A673 (cell line): Measurements from ENCODE around the gene GBGT1. TPM values are rescaled to one million over a fixed set of nuclear protein-coding genes. Genes with fewer than 3 reads are reported as not detected.

Experiments used
- BruUV-seq: library from RNA; stranded (reverse); fragments of 400-500 nt; replicated peaks from 2 replicates; lab custom pipeline; 2021; lab: Mats Ljungman, UMichigan
- CTCF ChIA-PET: fragments of 300-600 bp; sonication (Branson Sonifier 250); formaldehyde crosslinking; loops from one replicate; lab custom pipeline; 2022; ENCODE audit warnings: antibody characterized with exemption; lab: Charles Lee
- POLR2A ChIA-PET: fragments of 300-600 bp; sonication (Branson Sonifier 250); formaldehyde crosslinking; loops from one replicate; lab custom pipeline; 2022; ENCODE audit warnings: antibody characterized with exemption; ENCODE audit not compliant: low non-redundant PET; lab: Charles Lee
- DNase-seq: peaks from one replicate; pipeline ENCODE4 v3.0.0-alpha.2; 2015; ENCODE audit warnings: low spot score
- H3K27ac ChIP-seq: fragments of 200-600 bp; sonication (generic); 2 replicates; pipeline ENCODE4 v1.5.1; 2016; ENCODE audit warnings: mixed run types, low read depth, mild to moderate bottlenecking, mixed read lengths, antibody characterized with exemption, low read length; ENCODE audit not compliant: poor library complexity, severe bottlenecking
- H3K27me3 ChIP-seq: fragments of 200-600 bp; sonication (generic); replicated peaks from 2 replicates; pipeline ENCODE4 v1.6.1; 2017; ENCODE audit warnings: mixed run types, low read depth, mild to moderate bottlenecking, mixed read lengths, antibody characterized with exemption, low read length; ENCODE audit not compliant: insufficient read depth, poor library complexity
- H3K36me3 ChIP-seq: fragments of 200-600 bp; sonication (generic); 2 replicates; pipeline ENCODE4 v1.6.1; 2016; ENCODE audit warnings: mixed run types, mild to moderate bottlenecking, mixed read lengths, antibody characterized with exemption, low read length; ENCODE audit not compliant: insufficient read depth, poor library complexity, severe bottlenecking
- H3K4me1 ChIP-seq: fragments of 200-600 bp; sonication (generic); 2 replicates; pipeline ENCODE4 v1.6.1; 2017; ENCODE audit warnings: mixed run types, mild to moderate bottlenecking, mixed read lengths, antibody characterized with exemption, low read length; ENCODE audit not compliant: insufficient read depth, poor library complexity, severe bottlenecking
- H3K4me3 ChIP-seq: fragments of 200-600 bp; sonication (generic); 2 replicates; pipeline ENCODE4 v1.5.1; 2016; ENCODE audit warnings: low read depth, mixed run types, mild to moderate bottlenecking, mixed read lengths, low read length; ENCODE audit not compliant: poor library complexity, severe bottlenecking
- H3K9me3 ChIP-seq: fragments of 200-600 bp; sonication (generic); 2 replicates; pipeline ENCODE4 v1.6.1; 2016; ENCODE audit warnings: mixed run types, low read depth, mild to moderate bottlenecking, mixed read lengths, antibody characterized with exemption, low read length; ENCODE audit not compliant: poor library complexity, severe bottlenecking
- EZH2 ChIP-seq: fragments of 200-600 bp; sonication (generic); IDR thresholded peaks from 2 replicates; pipeline ENCODE4 v1.6.1; 2017; ENCODE audit warnings: borderline replicate concordance, low read depth, mild to moderate bottlenecking, mixed read lengths, antibody characterized with exemption, low read length; ENCODE audit not compliant: poor library complexity, severe bottlenecking
- intact Hi-C: fragments of 100-400 bp; cut with micrococcal nuclease; formaldehyde crosslinking; loops from one replicate; pipeline ENCODE4 v1.10.0; 2022; ENCODE audit not compliant: unreplicated experiment
- total RNA-seq: library from RNA; stranded (reverse); gene quantifications from 2 replicates; pipeline ENCODE4 v1.2.3, GENCODE V29; 2021
- TF ChIP-seq, protein P1 (sequence below): fragments of 300-800, 200-600 bp; sonication (generic); conservative IDR thresholded peaks from 2 replicates; pipeline ENCODE4 v1.5.1; 2017; ENCODE audit warnings: low read depth, mild to moderate bottlenecking, antibody characterized with exemption, low read length, moderate library complexity, mixed read lengths

Gene GBGT1
- total RNA-seq, 1 experiment from 2014 or later: 1.8 TPM

DNA sequence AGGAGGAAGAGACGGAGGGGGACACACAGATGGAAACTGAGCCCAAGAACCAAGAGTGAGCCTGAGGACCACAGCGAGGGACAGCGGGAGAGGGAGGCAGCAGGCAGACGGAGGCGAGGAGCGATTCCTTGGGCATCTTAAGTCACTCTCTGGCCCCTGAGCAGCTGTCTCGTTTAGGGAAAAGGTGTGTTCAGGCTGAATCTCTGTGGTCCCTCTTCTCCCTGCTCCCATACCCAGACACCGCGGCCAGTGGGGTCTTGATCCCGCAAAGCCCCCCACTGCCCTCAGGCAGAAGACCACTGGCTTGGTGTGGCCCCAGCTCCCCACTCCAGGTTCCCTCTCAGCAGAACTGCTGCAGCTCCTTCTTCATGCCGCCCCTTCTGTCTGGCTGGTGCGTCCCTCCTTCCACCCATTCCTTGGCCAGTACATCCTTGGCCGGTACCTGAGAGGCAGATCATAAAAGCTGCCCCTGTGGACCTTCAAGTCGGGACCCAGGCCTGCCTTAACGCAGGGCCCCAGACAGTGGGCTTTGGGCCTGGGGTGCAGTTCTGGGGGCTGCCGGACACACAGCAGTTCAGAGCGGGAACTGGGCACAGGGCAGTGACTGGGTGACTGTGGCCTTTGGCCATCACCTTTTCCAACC, 36.9 kb downstream of the GBGT1 start:
- no peaks in the 10 kb centered on the region for H3K9me3 ChIP-seq
- H3K27me3 ChIP-seq: no peaks in the 10 kb centered on the region
- H3K4me3 ChIP-seq: no peak overlapping the region
- no peak for TF ChIP-seq EZH2
- TF ChIP-seq, protein P1, sequence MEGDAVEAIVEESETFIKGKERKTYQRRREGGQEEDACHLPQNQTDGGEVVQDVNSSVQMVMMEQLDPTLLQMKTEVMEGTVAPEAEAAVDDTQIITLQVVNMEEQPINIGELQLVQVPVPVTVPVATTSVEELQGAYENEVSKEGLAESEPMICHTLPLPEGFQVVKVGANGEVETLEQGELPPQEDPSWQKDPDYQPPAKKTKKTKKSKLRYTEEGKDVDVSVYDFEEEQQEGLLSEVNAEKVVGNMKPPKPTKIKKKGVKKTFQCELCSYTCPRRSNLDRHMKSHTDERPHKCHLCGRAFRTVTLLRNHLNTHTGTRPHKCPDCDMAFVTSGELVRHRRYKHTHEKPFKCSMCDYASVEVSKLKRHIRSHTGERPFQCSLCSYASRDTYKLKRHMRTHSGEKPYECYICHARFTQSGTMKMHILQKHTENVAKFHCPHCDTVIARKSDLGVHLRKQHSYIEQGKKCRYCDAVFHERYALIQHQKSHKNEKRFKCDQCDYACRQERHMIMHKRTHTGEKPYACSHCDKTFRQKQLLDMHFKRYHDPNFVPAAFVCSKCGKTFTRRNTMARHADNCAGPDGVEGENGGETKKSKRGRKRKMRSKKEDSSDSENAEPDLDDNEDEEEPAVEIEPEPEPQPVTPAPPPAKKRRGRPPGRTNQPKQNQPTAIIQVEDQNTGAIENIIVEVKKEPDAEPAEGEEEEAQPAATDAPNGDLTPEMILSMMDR: no peak
- no peaks in the 10 kb centered on the region for H3K4me1 ChIP-seq
- no TSS peak for BruUV-seq
- CTCF ChIA-PET: no interaction called here
- no peak overlapping the region for H3K27ac ChIP-seq
- DNase-seq: no peak
- H3K36me3 ChIP-seq: no peaks in the 10 kb centered on the region
- intact Hi-C loops: loop anchor here (10.0 kb wide), 1 partner anchor 938 kb away; the partner anchor contains the start of gene BRD3
- POLR2A ChIA-PET: no interaction called here

DNA sequence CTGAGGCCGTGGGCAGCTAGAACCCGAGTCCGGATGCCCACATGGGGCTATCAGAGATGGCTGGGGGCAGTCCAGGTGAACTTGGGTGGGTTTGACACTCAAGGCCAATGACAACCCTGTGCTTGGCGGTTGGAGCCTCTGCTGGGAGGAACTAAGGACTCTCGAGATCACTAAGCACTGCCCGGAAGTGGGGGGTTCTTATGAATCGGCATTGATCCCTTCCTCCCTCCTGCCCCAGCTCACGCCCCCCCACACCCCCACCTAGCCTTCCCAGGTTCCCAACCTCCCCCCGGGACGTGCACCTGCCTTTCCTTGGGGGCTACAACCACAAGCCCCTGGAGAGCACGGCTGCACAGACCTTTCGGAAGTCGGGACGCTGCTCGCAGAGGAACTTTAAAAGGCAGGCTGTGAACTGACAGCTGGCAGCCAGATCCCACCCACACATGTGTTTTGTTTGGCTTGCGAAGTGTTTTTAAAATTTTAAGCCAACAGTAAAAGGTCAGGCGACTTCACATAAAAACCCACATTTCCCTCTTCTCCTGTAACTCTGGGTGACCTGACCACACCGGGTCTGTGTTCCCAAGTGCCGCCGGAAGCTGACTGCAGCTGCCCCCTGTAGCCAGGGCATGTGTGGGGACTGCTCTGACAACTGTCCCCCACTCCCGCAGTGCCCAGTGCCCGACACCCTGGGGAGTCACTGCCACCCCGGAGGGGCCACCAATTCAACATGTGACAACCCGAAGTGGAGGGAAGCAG, 37.6 kb downstream of the GBGT1 start:
- TF ChIP-seq EZH2: no peak
- TF ChIP-seq, protein P1: no peak
- ChIA-PET POLR2A (no interaction called here), CTCF (no interaction called here)
- Histone ChIP-seq H3K9me3 (no peaks in the 10 kb centered on the region), H3K4me1 (peaks cover 5% of the 10 kb centered on the region), H3K36me3 (no peaks in the 10 kb centered on the region), H3K27ac (no peak overlapping the region), H3K4me3 (no peak overlapping the region), H3K27me3 (no peaks in the 10 kb centered on the region)
- no peak for DNase-seq
- intact Hi-C loops: loop anchor here (10.0 kb wide), 1 partner anchor 939 kb away; the partner anchor contains the start of gene BRD3
- no TSS peak for BruUV-seq

DNA sequence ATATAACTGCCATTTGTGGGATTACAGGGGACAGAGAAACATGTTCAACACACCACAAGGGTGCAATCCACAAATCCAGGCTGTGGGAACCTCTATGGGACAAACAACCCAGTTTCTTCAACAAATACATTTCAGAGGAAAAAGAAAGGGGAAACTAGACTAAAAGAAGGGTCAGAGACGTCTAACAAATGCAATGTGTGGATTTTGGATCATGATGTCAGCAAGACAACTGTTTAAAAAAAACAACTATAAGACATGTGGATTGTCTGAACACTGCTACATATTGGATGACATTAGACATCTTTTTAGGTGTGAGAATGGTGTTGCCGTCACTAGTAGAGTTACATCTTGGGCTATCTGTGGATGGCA, 38.8 kb downstream of the GBGT1 start:
- TF ChIP-seq, protein P1: no peak
- DNase-seq: no peak
- no TSS peak for BruUV-seq
- no peaks in the 10 kb centered on the region for H3K27me3 ChIP-seq
- H3K4me3 ChIP-seq: no peak overlapping the region
- ChIA-PET POLR2A (no interaction called here), CTCF (no interaction called here)
- intact Hi-C loops: loop anchor here (10.0 kb wide), 1 partner anchor 940 kb away; the partner anchor contains the start of gene BRD3
- H3K9me3 ChIP-seq: no peaks in the 10 kb centered on the region
- H3K4me1 ChIP-seq: peaks cover 7% of the 10 kb centered on the region
- H3K27ac ChIP-seq: no peak overlapping the region
- H3K36me3 ChIP-seq: no peaks in the 10 kb centered on the region
